Head of caudate nucleus (tissue), 42 donors: ENCODE data around the gene MAP3K4.
A peak's percentile ranks its signal among the peaks of the same experiment; 100 is the strongest.

Source experiments
- DNase-seq, 42 donors: peaks; one replicate each; pipeline versions ENCODE4 v3.0.0 to v3.0.0-alpha.2; 2020 to 2021; ENCODE audit warnings: mixed read lengths in 7 of 42
- intact Hi-C: fragments of 100-400 bp; cut with DNase I; formaldehyde crosslinking; loops from one replicate; pipeline ENCODE4 v1.15.0; 2022

The MAP3K4 gene

DNA sequence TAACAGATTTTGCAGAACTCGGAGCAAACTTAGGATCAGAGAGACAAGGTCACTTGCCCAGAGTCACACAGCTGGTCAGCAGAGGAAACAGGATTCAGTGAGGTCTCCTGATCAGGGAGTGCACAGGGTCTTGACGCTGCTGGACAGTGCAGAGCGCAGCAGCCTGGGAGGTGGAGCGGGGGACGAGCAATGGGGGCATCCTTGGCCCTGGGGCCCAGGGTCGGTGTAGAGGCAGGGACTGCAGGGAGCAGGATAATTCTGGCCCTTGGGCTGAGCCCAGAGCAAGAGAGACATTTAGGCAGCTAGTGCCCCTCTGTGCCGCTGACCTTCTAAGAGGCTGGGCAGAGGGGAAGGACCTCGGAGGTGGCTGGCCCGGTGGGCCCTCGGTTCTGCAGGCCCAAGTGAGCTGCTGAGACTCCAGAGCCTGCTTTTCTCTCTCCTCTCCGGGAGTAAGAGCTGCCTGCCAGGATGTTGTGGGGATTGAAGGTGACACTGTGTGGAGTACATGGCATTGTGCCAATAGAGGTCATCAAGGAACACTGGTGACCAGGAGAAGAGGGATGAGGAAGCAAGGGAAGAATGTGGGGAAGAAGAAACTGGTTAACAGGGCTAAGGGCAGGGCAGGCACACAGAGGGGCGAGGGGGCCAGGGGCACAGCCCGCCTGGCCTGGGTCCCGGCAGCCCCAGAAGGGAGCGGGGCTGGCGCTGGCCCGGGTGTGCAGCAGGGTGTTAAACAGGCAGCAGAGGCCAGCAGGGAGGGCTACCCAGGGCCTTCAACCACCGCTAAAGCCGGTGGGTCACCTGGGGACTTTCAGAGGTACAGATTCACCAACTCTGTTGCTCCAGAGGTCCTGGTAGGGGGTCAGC, 160.3 kb downstream of the MAP3K4 start:
- intact Hi-C loops, result no loop called here
- DNase-seq, result peak in 7 of 42 donors; percentile 2 to 37 (median 9)

- intact Hi-C loops, result no loop called here
- peak in 4 of 42 donors; percentile 7 to 38 (median 12) for DNase-seq
Measured at GRCh38 chr6:161152527-161152862, 160.9 kb downstream of the MAP3K4 start.

GRCh38 chr6:161152907-161153662, 161.5 kb downstream of the MAP3K4 start:
- intact Hi-C loops, result no loop called here
- peak in 16 of 42 donors; percentile 30 to 74 (median 44) for DNase-seq

DNA sequence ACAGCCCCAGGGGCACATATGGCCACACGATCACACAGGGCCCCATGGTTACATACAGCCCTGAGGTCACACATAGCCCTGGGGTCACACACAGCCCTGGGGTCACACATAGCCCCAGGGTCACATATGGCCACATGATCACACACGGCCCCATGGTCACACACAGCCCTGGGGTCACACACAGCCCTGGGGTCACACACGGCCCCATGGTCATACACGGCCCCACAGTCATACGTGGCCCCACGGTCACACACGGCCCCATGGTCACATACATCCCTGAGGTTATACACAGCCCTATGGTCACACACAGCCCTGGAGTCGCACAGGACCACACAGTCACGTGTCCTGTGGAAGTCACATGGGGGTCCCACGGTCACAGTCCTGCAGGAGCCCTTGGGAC, 162.2 kb downstream of the MAP3K4 start:
- DNase-seq, result peak in 3 of 42 donors; percentile 8 to 19 (median 13)
- intact Hi-C loops, result no loop called here

GRCh38 chr6:161154796-161155335, 163.3 kb downstream of the MAP3K4 start:
- peak in 4 of 42 donors; percentile 1 to 39 (median 7) for DNase-seq
- intact Hi-C loops, result no loop called here

DNA sequence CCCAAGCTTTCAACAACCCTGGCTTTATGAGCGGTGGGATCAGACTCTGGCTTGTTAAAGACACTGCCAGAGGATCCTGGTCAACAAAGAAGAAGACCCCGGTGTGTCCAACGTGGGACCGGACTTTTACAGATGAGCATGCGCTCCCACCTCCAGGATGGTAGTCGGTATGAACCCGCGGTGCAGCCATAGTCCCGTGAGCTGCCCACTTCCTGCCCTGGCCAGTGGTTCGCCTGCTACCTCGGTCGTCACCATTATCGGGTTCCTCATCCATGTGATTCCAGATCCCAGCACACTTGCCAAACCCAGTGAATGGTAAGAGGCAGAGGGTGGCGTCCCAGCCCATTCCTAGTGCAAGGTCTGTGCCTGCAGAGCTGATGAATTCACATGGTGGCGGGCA, 169.6 kb downstream of the MAP3K4 start:
- peak in 10 of 42 donors; percentile 4 to 41 (median 22) for DNase-seq
- intact Hi-C loops, result no loop called here

- peak in 8 of 42 donors; percentile 2 to 39 (median 24) for DNase-seq
- intact Hi-C loops, result no loop called here
Measured at GRCh38 chr6:161161889-161162624, 170.5 kb downstream of the MAP3K4 start.

DNA sequence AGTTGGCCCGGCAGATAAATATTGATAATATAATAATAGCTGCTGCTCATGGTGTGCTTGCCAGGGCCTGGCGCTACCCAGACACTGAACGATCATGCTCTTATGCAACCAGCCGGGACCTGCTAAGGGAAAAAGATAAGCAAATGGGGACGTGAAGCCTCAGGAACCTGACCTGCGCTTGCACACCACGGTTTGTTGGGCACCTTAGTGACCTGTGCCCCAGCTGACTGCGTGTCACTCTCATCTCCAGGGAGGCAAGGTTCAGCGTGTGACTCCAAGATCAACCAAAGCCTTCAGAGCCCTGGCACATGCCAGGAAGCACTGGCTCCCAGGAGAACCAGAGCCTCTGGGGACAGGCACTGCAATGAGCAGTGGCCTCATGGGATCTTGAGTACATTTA, 171.2 kb downstream of the MAP3K4 start:
- intact Hi-C loops, result no loop called here
- DNase-seq, result peak in 7 of 42 donors; percentile 7 to 41 (median 27)

GRCh38 chr6:161163466-161164181, 172.1 kb downstream of the MAP3K4 start:
- DNase-seq, result peak in 6 of 42 donors; percentile 8 to 50 (median 23)
- intact Hi-C loops, result no loop called here

- intact Hi-C loops, result no loop called here
- DNase-seq, result peak in 4 of 42 donors; percentile 10 to 37 (median 18)
Measured at GRCh38 chr6:161164182-161164625, 172.6 kb downstream of the MAP3K4 start.

DNA sequence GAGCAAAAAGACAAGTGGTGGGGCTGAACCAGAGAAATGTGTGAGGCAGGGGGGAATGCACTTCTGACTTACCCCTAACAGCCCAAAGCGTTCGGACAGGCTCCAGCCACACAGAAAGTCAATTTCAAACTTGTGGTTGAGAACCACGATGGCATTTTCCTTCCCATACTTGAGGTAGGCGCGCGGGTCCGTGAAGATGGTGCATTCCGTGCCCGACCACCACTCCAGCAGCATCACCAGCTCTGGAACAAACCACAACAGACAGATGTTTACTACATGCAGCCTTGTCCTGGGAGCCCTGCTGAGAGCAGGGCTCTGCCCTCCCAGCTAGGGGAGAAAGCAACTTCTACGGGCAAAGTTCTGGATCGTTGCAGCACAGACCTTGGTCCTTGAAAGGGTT, 174.6 kb downstream of the MAP3K4 start:
- DNase-seq, result peak in 6 of 42 donors; percentile 7 to 33 (median 14)
- intact Hi-C loops, result no loop called here

DNA sequence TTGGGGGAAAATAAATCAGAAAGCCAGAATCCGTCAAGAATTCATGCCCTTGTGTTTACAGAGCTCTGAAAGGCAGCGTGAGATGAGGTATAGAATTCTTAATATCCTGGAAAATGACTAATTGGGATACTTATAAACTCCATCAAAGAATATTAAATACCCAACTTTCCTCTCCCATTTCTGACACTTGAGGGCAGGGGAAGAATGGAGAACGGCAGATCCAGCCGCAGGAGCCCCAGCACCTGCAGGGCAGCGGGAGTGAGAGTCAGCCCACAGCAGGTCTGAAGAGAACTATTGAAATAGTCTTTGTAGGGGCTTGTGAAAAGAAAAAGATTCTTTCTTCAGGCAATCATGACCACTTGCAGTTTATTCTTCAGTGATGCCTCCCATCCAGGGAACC, 175.1 kb downstream of the MAP3K4 start:
- peak in 6 of 42 donors; percentile 8 to 56 (median 20) for DNase-seq
- intact Hi-C loops, result no loop called here
